Melanocyte of skin (primary cell): ENCODE measurements around the gene LRRTM2. TPM values are rescaled to one million over a fixed set of nuclear protein-coding genes. Genes with fewer than 3 reads are reported as not detected.

ENCODE experiments used
- total RNA-seq, 2 donors: library from RNA; depleted of rRNA; stranded (reverse); fragments of >200 nt; gene quantifications; 2 replicates each; pipeline ENCODE4 v1.2.3, GENCODE V29; 2012

Gene LRRTM2
- total RNA-seq = 1 to 10 TPM; 2.3 to 4.5 TPM

GRCh38 chr5:138874771-138875551, at the start of gene LRRTM2:
Gene LRRTM2 (minus strand): TSS chr5:138875335. CDS start chr5:138874911, 424 bp downstream.

Other genes with a start within 250 kb of the LRRTM2 start
- gene CTNNA1, start 121.9 kb downstream of the LRRTM2 start, total RNA-seq = 100 to 1,000 TPM; 373 to 403 TPM